ENCODE results near the gene CCBE1.
"Not testable (repeated sequence)": the region's sequence is repeated elsewhere in the genome, so short reads cannot be mapped to it uniquely, and the experiment has no call there.

The CCBE1 gene

DNA sequence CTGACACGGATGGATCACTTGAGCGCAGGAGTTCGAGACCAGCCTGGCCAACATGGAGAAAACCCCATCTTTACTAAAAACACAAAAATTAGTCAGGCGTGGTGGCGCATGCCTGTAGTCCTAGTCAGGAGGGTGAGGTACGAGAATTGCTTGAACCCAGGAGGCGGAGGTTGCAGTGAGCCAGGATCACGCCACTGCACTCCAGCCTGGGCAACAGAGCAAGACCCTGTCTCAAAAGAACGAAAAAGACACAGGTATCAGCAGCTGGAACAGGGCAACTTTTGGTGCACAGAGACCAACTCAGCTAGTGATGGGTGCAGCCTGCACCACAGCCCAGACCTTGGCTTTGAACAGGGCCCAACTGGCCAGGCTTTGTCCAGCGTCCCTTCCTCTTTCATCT, 48.8 kb downstream of the CCBE1 start:
- WGBS, 2 donors (ENCODE audit: extremely low coverage in 2 of 2, insufficient read length in 2 of 2, insufficient replicate concordance in 1 of 2): no CpG with 5 or more reads among the region's 10 CpGs
- not testable (repeated sequence) for H2AFZ ChIP-seq (ENCODE audit: low read length); H2AK5ac ChIP-seq (ENCODE audit: low read depth, low read length); H3K4me2 ChIP-seq (ENCODE audit: insufficient read depth, low read length, poor library complexity, severe bottlenecking); H3K14ac ChIP-seq (ENCODE audit: low read length); H3K27ac ChIP-seq (replicated peaks; ENCODE audit: low read length); H3K4me3 ChIP-seq (ENCODE audit: low read length in 2 of 2); H3K79me1 ChIP-seq (ENCODE audit: low read depth, low read length); H3K18ac ChIP-seq (ENCODE audit: low read length); H2BK120ac ChIP-seq (ENCODE audit: low read depth, low read length); H2BK5ac ChIP-seq (ENCODE audit: low read length); H2BK15ac ChIP-seq (ENCODE audit: low read length); H3K27me3 ChIP-seq (ENCODE audit: control insufficient read depth in 3 of 3, insufficient read depth in 3 of 3, low read depth in 1 of 3, low read length in 3 of 3); H3K9me3 ChIP-seq (replicated peaks in 1 of 2; ENCODE audit: control insufficient read depth in 2 of 2, insufficient read depth in 1 of 2, low read depth in 1 of 2, low read length in 2 of 2); H4K91ac ChIP-seq (ENCODE audit: low read depth, low read length, poor library complexity); DNase-seq (ENCODE audit: low spot score); H4K8ac ChIP-seq (ENCODE audit: low read depth, low read length); H3K9ac ChIP-seq (ENCODE audit: low read depth, low read length, poor library complexity); H3K4ac ChIP-seq (ENCODE audit: low read length); H3K23ac ChIP-seq (ENCODE audit: low read depth, low read length, poor library complexity); H2BK12ac ChIP-seq (ENCODE audit: low read length); H3K36me3 ChIP-seq (replicated peaks in 1 of 2; ENCODE audit: control insufficient read depth in 2 of 2, insufficient read depth in 2 of 2, low read length in 2 of 2)
- H3K4me1 ChIP-seq (ENCODE audit: control insufficient read depth in 2 of 2, insufficient read depth in 1 of 2, low read depth in 1 of 2, low read length in 2 of 2): peaks cover 0 to 11% of the 10 kb centered on the region in 2 donors

DNA sequence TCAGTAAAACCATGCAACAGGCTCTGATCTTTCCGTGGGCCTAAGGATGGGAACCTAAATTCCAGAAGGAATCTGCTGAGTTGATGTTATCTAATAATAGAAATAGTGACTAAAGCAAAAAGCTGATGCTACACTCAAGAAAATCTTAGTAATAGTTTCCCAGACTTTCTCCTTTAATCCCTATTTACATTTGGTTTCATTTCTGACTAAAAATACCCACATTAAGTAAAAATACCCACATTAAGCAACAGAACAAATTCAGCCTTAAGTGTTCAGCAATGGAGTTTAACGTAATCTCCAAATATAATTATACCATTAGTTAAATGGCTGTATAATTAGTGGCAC, 50.3 kb downstream of the CCBE1 start:
- Histone ChIP-seq H3K4ac (ENCODE audit: low read length) (no peak overlapping the region), H3K14ac (ENCODE audit: low read length) (no peak overlapping the region), H3K9ac (ENCODE audit: low read depth, low read length, poor library complexity) (no peak overlapping the region), H4K91ac (ENCODE audit: low read depth, low read length, poor library complexity) (no peak overlapping the region), H3K4me1 (ENCODE audit: control insufficient read depth in 2 of 2, insufficient read depth in 1 of 2, low read depth in 1 of 2, low read length in 2 of 2) (peaks cover 0 to 11% of the 10 kb centered on the region in 2 donors), H3K4me3 (ENCODE audit: low read length in 2 of 2) (no peak overlapping the region), H3K18ac (ENCODE audit: low read length) (no peak overlapping the region), H3K36me3 (replicated peaks in 1 of 2; ENCODE audit: control insufficient read depth in 2 of 2, insufficient read depth in 2 of 2, low read length in 2 of 2) (no peaks in the 10 kb centered on the region), H3K4me2 (ENCODE audit: insufficient read depth, low read length, poor library complexity, severe bottlenecking) (no peak overlapping the region), H3K9me3 (replicated peaks in 1 of 2; ENCODE audit: control insufficient read depth in 2 of 2, insufficient read depth in 1 of 2, low read depth in 1 of 2, low read length in 2 of 2) (no peaks in the 10 kb centered on the region), H2AK5ac (ENCODE audit: low read depth, low read length) (no peak overlapping the region), H3K23ac (ENCODE audit: low read depth, low read length, poor library complexity) (no peak overlapping the region), H2BK120ac (ENCODE audit: low read depth, low read length) (no peak overlapping the region), H4K8ac (ENCODE audit: low read depth, low read length) (no peak overlapping the region), H2AFZ (ENCODE audit: low read length) (no peak overlapping the region), H2BK15ac (ENCODE audit: low read length) (no peak overlapping the region), H3K79me1 (ENCODE audit: low read depth, low read length) (no peaks in the 10 kb centered on the region), H2BK12ac (ENCODE audit: low read length) (no peak overlapping the region), H3K27me3 (ENCODE audit: control insufficient read depth in 3 of 3, insufficient read depth in 3 of 3, low read depth in 1 of 3, low read length in 3 of 3) (no peaks in the 10 kb centered on the region), H2BK5ac (ENCODE audit: low read length) (no peak overlapping the region), H3K27ac (replicated peaks; ENCODE audit: low read length) (no peak overlapping the region)
- no CpG with 5 or more reads among the region's 2 CpGs for WGBS, 2 donors (ENCODE audit: extremely low coverage in 2 of 2, insufficient read length in 2 of 2, insufficient replicate concordance in 1 of 2)
- no peak for DNase-seq (ENCODE audit: low spot score)

GRCh38 chr18:59646228-59646962, 50.8 kb downstream of the CCBE1 start:
- Histone ChIP-seq H3K9me3 (replicated peaks in 1 of 2; ENCODE audit: control insufficient read depth in 2 of 2, insufficient read depth in 1 of 2, low read depth in 1 of 2, low read length in 2 of 2) (no peaks in the 10 kb centered on the region), H3K4me2 (ENCODE audit: insufficient read depth, low read length, poor library complexity, severe bottlenecking) (no peak overlapping the region), H2AK5ac (ENCODE audit: low read depth, low read length) (no peak overlapping the region), H3K27ac (replicated peaks; ENCODE audit: low read length) (no peak overlapping the region), H3K36me3 (replicated peaks in 1 of 2; ENCODE audit: control insufficient read depth in 2 of 2, insufficient read depth in 2 of 2, low read length in 2 of 2) (no peaks in the 10 kb centered on the region), H2BK120ac (ENCODE audit: low read depth, low read length) (no peak overlapping the region), H2AFZ (ENCODE audit: low read length) (no peak overlapping the region), H3K79me1 (ENCODE audit: low read depth, low read length) (no peaks in the 10 kb centered on the region), H3K9ac (ENCODE audit: low read depth, low read length, poor library complexity) (no peak overlapping the region), H3K18ac (ENCODE audit: low read length) (no peak overlapping the region), H2BK5ac (ENCODE audit: low read length) (no peak overlapping the region), H4K8ac (ENCODE audit: low read depth, low read length) (no peak overlapping the region), H3K4me3 (ENCODE audit: low read length in 2 of 2) (no peak overlapping the region), H3K23ac (ENCODE audit: low read depth, low read length, poor library complexity) (no peak overlapping the region), H2BK15ac (ENCODE audit: low read length) (no peak overlapping the region), H2BK12ac (ENCODE audit: low read length) (no peak overlapping the region), H4K91ac (ENCODE audit: low read depth, low read length, poor library complexity) (no peak overlapping the region), H3K14ac (ENCODE audit: low read length) (no peak overlapping the region), H3K4ac (ENCODE audit: low read length) (no peak overlapping the region), H3K27me3 (ENCODE audit: control insufficient read depth in 3 of 3, insufficient read depth in 3 of 3, low read depth in 1 of 3, low read length in 3 of 3) (no peaks in the 10 kb centered on the region), H3K4me1 (ENCODE audit: control insufficient read depth in 2 of 2, insufficient read depth in 1 of 2, low read depth in 1 of 2, low read length in 2 of 2) (peaks cover 0 to 11% of the 10 kb centered on the region in 2 donors)
- DNase-seq (ENCODE audit: low spot score): no peak
- no CpG with 5 or more reads among the region's 11 CpGs for WGBS, 2 donors (ENCODE audit: extremely low coverage in 2 of 2, insufficient read length in 2 of 2, insufficient replicate concordance in 1 of 2)

DNA sequence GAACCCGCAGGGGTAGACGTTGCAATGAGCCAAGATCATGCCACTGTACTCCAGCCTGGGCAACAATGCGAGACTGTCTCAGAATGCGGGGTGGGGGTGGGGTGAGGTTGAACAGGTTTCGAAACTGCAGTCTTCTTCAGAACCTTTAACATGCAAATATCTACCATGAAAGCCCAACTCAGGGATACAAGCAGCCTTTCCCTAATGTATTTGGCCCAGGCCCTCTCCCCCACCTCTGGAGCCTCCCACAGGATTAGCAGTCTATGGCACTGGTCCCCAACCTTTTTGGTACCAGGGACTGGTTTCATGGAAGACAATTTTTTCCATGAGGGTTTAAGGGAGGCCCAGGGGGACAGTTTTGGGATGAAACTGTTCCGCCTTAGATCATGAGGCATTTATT, 53.5 kb downstream of the CCBE1 start:
- Histone ChIP-seq H3K18ac (ENCODE audit: low read length) (no peak overlapping the region), H2BK5ac (ENCODE audit: low read length) (no peak overlapping the region), H3K14ac (ENCODE audit: low read length) (no peak overlapping the region), H3K79me1 (ENCODE audit: low read depth, low read length) (no peaks in the 10 kb centered on the region), H3K9me3 (replicated peaks in 1 of 2; ENCODE audit: control insufficient read depth in 2 of 2, insufficient read depth in 1 of 2, low read depth in 1 of 2, low read length in 2 of 2) (no peaks in the 10 kb centered on the region), H3K23ac (ENCODE audit: low read depth, low read length, poor library complexity) (no peak overlapping the region), H4K91ac (ENCODE audit: low read depth, low read length, poor library complexity) (no peak overlapping the region), H2BK12ac (ENCODE audit: low read length) (no peak overlapping the region), H4K8ac (ENCODE audit: low read depth, low read length) (no peak overlapping the region), H3K27ac (replicated peaks; ENCODE audit: low read length) (no peak overlapping the region), H2AFZ (ENCODE audit: low read length) (no peak overlapping the region), H2BK120ac (ENCODE audit: low read depth, low read length) (no peak overlapping the region), H3K9ac (ENCODE audit: low read depth, low read length, poor library complexity) (no peak overlapping the region), H3K36me3 (replicated peaks in 1 of 2; ENCODE audit: control insufficient read depth in 2 of 2, insufficient read depth in 2 of 2, low read length in 2 of 2) (no peaks in the 10 kb centered on the region), H3K4ac (ENCODE audit: low read length) (no peak overlapping the region), H3K27me3 (ENCODE audit: control insufficient read depth in 3 of 3, insufficient read depth in 3 of 3, low read depth in 1 of 3, low read length in 3 of 3) (no peaks in the 10 kb centered on the region), H3K4me3 (ENCODE audit: low read length in 2 of 2) (no peak overlapping the region), H2BK15ac (ENCODE audit: low read length) (no peak overlapping the region), H2AK5ac (ENCODE audit: low read depth, low read length) (peak overlapping the region; percentile 26), H3K4me1 (ENCODE audit: control insufficient read depth in 2 of 2, insufficient read depth in 1 of 2, low read depth in 1 of 2, low read length in 2 of 2) (no peaks in the 10 kb centered on the region), H3K4me2 (ENCODE audit: insufficient read depth, low read length, poor library complexity, severe bottlenecking) (no peak overlapping the region)
- WGBS, 2 donors (ENCODE audit: extremely low coverage in 2 of 2, insufficient read length in 2 of 2, insufficient replicate concordance in 1 of 2): no CpG with 5 or more reads among the region's 6 CpGs
- no peak for DNase-seq (ENCODE audit: low spot score)
